SU-DHL-6 (cell line): Measurements from ENCODE around the gene ARHGAP5.

Source experiments
- CTCF ChIP-seq: fragments of 200-600 bp; sonication (generic); IDR thresholded peaks from one replicate; pipeline ENCODE4 v1.5.1; 2017; ENCODE audit warnings: antibody characterized with exemption, mild to moderate bottlenecking, low read length, moderate library complexity; ENCODE audit not compliant: insufficient read depth, poor library complexity, severe bottlenecking
- EZH2phosphoT487 ChIP-seq: fragments of 200-600 bp; sonication (generic), shearing (Covaris generic); conservative IDR thresholded peaks from 2 replicates; pipeline ENCODE4 v1.6.1; 2018; ENCODE audit warnings: mild to moderate bottlenecking, antibody characterized with exemption, low read length, moderate library complexity, mixed read lengths

GRCh38 chr14:32171469-32171868, 94.4 kb downstream of the ARHGAP5 start:
- no peak for TF ChIP-seq CTCF
- TF ChIP-seq EZH2phosphoT487 = no peak
